Measurements from ENCODE around the gene TACSTD2.
"Not testable (repeated sequence)": the region's sequence is repeated elsewhere in the genome, so short reads cannot be mapped to it uniquely, and the experiment has no call there.

The TACSTD2 gene

DNA sequence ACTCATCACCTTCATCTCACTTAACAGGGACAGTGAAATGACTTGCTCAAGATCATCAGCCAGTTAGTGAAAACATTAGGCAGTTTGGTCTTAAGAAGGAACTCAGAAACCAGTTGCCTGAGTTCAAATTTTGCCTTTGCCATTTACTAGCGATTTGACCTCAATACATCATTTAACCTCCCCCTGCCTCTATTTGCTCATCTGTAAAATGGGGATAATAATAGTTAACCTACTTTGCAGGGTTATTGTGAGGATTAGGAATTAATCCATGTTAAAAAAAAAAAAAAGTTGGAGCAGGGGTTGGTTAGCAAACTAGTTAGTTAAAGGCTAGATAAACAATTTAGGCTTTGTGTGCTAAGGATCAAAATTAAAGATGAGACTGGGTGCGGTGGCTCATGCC, 10.6 kb upstream of the TACSTD2 start:
- DNase-seq (ENCODE audit: low read depth) = no peak

DNA sequence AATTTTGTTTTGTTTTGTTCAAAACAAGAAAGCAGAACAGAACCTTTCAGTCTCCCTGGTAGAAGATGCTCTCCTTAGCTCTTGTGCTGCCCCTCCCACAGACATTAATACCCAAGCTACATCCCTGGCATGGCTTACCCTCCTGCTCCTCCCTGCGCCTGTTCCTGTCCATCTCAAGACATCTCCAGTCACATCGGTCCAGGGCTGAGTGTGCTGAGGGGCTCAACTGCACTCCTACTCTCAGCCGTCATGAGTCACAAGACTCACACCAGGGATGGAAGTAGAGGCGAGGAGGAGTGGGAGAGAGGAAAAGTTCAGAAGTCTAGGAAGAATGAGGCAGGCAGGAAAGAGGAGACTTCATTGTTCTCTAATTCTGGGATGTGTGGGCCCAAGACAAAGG, 9.2 kb upstream of the TACSTD2 start:
- DNase-seq (ENCODE audit: low read depth) = no peak

DNA sequence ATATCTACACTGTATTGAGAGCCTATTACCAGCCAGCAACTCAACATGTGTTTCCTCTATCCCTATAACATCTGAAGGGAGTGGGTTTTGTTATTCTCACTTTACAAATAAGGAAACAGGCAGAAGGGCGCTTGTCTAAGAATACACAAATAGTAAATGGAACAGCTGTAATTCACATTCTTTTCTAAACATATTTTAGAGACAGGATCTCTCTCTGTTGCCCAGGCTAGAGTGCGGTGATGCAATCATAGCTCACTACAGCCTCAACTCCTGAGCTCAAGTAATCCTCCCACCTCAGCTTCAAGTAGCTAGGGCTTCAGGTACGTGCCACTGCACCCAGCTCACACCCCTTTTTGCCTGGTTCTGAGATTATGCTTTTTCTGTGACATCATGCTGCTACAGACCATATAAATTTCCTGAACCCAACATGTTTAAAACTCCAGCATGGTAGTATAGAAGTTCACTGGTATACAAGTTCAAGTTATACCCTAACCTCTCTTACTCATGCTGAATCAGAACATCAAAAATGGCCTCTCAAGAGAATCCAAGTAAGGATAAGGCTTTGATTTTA, 8.6 kb upstream of the TACSTD2 start:
- DNase-seq (ENCODE audit: low read depth) = no peak

DNA sequence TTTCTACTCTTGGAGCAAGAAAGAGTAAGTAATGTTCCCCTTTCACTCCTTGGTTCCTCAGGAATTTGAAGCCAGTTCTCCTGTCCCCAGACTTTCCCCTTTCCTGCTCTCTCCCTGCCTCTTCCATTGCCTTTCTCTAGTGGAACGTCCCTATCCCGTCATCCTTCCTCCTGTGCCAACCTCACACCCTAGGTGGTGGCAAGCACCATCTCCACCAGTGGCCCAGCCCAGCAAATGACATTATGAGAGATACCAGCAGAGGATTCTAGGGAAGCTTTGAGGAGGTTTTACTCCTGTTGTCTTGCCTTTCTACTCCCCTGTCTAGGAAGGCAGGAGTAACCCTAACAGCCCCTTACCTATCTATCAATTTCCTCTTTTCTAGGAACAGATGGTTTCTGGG, 8.1 kb upstream of the TACSTD2 start:
- no peak for DNase-seq (ENCODE audit: low read depth)

DNA sequence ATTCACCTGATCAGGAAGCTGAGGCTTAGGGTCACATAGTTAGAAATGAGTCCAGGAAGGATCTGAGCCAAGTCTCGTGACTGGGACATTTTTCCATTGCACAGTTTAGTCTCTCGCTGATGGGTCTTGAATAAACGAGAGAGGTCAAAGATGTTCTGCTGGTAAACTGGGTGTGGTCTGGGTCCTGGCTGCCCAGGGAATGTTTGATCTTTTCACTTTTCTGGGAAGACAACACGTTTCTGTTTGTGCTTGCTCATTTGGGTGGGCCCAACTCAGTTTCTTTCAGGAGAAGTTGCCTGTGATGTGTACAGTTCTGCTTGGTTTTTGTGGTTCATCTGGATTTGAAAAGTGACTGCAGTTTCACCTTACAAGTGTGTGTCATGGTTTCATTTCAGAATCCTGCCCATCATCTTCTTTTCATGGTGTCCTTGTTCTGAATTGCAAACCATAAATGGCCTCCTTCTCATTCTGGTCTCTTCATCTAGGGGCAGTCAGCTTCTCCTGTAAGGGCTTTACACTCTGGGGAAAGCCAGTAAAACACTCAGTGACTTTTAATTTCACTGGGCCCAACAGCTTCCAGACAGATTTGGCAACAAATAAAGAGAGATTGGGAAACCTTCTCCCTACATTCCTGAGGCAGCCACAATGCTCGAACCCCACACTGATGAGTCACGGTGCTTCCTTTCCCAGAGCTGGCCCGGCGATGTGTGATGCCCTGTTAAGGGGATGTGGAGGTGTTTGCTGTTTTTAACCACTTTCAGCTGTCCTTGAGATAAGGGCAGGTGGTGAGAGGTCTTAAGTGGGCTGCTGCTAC, 7.2 kb upstream of the TACSTD2 start:
- no peak for DNase-seq (ENCODE audit: low read depth)

DNA sequence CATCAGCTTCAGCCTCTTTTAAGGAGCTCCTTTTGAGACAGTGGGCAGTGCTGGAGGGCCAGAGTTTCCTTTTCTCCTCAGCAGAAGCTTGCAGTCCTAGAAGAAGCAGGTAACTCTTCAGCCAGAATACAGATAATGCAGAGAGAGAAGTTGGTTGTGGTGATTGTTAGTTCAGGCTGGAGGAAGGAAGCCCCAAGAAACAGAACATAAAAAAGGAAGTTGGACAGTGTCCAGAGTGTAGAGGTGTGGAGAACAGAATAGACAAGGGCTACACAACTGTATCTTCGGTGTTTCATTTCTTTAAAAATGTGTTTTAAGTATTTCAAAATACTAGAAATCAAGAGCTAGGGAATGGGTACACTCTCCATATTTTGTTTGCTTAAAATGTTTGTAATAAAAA, 6.4 kb upstream of the TACSTD2 start:
- no peak for DNase-seq (ENCODE audit: low read depth)

DNA sequence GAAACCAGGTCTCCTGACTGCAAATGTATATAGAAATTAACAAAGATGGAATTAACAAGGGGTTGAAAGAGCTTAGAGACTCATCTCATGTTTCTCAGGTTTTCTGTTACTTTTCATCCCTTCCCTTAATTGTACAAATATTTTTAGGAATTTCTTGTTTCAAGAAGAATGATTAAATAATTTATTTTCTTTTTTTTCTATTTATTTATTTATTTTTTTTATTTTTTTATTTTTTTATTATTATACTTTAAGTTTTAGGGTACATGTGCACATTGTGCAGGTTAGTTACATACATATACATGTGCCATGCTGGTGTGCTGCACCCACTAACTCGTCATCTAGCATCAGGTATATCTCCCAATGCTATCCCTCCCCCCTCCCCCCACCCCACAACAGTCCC, 5.1 kb upstream of the TACSTD2 start:
- not testable (repeated sequence) for DNase-seq (ENCODE audit: low read depth)

DNA sequence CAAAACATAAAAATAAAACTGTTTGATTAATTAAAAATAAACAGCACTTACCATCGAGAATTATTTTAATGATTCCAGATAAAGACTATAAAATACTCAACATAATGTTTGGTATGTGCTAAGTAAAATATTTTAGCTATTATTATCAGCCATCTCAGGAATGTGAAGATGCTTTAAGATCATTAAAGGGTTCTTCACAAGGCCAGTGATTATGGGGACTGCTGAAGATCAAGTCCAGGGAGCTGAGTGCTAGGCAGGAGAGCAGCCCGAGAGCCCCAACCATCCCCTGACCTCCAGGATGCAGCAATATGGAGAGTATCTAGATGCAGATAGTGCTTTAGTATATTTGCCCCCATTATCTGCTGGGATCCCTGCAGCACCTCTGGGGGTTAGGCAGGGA, 4.6 kb upstream of the TACSTD2 start:
- no peak for DNase-seq (ENCODE audit: low read depth)

DNA sequence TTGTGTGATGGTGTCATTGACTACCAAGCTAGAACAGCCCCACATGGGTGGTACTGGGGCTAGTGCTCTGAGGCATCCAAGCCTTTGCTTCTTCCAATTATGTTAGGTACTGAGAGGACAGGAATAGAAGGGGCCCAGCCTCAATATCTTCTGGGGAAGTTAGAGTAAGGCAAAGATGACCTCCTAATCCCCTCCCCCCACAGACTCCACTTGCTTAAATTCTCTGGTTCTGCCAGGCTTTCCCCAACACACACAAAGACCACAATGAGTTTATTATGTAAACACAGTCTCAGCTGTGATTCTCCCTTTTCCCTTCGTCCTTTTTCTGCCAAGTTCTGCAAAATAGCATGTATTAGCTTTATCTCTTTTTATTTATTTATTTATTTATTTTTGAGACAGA, 3.1 kb upstream of the TACSTD2 start:
- no peak for DNase-seq (ENCODE audit: low read depth)

DNA sequence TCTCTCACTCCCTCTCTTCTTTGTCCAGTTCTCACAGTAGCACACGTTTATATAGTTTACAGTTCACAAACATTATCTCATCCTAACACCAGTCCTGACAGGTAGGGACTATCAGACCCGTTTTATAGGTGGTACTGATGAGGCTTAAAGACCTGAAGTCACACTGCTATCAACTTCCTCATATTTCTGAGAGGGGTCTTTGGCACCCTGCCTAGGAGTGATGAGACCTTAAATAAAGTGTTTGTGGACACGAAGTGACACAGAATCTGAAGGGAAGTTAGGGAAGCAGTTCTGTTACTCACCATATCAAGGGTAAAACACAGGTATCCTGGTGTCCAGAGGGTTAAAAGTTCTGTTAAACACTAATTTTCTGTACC, 590 bp upstream of the TACSTD2 start:
- DNase-seq (ENCODE audit: low read depth) = no peak

DNA sequence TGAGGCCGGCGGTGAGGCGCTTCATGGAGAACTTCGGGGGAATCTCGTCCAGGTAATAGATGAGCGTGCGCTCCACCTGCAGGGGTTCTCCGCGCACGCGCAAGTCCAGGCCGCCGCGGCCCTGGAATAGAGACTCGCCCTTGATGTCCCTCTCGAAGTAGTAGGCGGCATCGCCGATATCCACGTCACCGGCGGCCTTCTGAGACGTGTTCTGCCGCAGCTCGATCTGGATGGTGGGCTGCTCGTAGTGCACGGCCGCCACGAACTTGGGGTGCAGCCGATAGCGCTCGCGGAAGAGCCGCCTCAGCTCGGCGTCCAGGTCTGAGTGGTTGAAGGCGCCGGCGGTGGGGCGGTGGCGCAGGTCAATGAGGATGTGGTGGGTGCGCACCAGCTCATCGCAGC, 726 bp downstream of the TACSTD2 start:
- DNase-seq (ENCODE audit: low read depth) = no peak

DNA sequence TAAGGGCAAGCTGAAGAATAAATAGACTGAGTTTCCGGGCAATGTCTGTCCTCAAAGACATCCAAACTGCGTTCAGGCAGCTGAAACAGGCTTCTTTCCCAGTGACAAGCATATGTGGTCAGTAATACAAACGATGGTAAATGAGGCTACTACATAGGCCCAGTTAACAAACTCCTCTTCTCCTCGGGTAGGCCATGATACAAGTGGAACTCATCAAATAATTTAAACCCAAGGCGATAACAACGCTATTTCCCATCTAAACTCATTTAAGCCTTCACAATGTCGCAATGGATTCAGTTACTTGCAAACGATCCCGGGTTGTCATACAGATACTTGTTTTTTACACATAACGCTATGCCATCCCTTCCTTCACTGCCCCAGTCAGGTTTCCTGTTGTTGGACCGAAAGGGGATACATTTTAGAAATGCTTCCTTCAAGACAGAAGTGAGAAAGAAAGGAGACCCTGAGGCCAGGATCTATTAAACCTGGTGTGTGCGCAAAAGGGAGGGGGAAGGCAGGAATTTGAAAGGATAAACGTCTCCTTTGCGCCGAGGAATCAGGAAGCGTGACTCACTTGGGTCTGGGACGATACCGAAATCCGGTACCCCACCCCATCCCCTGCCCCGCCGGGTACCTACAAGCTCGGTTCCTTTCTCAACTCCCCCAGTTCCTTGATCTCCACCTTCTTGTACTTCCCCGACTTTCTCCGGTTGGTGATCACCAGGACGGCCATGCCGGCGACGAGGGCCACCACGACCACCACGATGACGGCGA, 1.3 kb downstream of the TACSTD2 start:
- no peak for DNase-seq (ENCODE audit: low read depth)

DNA sequence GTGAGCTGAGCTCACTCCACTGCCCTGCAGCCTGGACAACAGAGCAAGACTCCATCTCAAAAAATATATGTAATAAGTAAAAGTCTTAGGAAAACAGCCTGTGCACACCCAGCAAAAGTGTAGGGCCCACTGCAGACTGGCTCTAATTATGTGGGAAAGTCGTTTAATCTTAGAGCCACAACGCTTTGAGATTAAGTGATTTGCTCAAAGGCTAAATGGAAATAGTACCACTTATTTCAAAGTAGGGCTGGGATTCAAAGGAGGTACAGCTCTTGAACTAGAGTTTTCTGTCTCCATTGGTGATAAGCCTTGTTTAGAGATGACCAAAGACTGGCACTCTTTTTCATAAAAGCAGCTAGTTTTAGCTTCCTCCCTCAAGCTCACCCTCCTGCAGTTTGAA, 2.2 kb downstream of the TACSTD2 start:
- DNase-seq (ENCODE audit: low read depth) = no peak

DNA sequence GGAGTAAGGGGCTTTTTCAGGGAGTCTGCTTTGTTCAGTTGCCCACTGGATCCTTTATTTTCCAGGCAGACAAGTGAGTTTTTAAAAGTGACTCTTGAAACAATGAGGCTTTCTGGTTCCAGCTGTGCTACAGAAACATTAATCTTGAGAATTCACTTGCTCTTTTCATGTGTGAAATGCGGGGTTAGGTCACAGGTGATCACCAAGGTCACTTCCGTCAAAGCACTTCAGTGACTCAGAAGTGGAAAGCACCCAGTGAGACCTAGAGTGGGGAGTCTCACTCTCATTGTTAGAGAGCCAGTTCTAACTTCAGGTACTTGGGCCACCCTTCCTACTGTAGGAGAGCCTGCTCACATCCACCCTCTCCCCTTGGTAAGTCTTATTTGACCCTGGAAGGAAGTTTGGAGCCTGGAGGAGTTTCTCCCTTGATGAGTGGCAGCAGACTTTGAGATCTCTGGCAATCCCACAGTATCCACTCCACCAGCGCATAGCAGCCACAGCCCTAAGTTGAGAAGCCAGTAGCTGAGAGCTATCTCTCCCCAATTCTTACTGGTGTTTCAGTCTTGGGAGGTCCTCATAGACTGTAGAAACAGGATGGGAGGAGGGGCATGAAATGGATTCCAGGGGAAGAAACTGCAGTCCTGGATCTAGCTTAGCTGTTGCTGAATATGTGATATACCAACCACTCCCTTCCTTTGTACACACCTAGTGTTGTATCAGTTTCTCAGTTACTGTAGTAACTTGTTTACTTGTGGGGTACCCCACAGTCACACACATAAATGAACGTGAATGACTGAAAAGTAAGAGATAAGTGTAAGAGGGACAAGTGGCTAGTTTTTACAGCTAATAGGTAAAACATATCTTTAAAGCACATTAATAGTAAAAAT, 3.1 kb downstream of the TACSTD2 start:
- DNase-seq (ENCODE audit: low read depth) = no peak

DNA sequence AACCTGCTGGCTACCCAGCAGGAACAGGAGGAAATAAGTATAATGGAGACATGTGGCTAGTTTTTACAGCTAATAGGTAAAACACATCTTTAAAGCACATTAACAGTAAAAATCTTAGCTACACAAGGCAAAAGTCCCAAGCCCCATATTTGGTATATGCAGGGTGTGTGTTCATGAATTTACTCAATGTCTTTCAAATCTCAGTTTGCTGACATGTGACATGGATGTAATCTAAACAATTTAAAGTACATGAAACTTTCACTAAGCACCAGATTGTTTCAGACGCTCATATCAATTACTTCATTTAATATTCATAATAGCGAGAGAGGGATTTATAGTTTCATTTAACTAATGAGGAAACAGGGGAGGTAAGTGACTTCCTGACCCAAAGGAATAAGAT, 3.9 kb downstream of the TACSTD2 start:
- no peak for DNase-seq (ENCODE audit: low read depth)

DNA sequence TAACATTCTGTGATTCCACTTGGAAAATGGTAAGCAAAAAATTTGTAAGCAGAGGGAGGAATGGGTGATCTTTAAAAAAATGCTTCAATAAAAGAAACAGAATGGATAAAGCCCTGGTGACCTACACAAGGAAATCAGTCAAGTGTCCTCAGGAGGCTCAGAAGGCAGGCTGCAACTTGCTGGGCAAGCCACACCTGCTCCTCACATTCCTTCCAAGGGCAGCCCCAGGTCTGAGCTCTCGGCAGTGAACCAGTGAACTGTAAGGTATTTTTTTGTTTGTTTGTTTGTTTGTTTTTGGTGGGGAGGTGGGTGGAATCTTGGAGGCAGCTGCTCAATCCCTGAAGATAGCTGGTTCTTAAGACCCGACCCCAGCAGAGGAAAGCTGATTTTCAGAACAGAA, 4.4 kb downstream of the TACSTD2 start:
- no peak for DNase-seq (ENCODE audit: low read depth)

DNA sequence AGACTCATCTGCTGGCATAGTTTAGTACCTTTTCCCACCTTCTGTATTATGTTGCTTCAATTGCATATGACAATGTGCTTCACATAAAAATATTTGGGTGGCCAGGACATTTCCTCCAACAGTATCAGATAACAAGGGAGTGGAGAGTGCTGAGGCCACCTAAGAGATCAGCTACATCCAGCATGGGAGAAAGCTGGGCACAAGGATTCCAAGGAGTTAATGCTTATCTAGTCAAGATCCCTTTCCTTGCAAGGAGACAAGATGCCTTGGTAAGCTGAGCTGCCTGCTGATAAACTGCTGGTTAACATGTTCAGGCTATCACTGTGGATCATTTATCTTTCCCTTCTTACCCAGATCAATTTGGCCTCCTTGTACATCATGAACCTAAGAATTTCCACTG, 5.4 kb downstream of the TACSTD2 start:
- no peak for DNase-seq (ENCODE audit: low read depth)

DNA sequence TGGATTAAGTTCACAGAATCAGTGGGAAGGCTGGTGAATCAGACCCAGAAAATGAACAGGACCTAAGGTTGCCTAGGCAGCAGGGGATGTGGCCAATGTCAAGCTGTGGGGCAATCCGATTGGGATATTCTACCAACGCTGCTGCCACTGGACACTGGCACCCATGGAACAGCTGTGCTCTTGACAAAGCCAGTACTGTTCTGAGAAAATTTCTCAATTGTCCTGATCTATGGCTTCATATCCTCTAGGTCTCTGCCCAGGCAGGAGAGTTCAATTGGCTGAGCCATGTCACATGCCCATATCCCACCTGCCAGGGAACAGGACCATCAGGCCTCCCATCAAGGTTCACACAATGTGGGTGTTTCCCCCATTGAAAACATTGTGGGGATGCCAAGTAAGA, 6.2 kb downstream of the TACSTD2 start:
- no peak for DNase-seq (ENCODE audit: low read depth)

DNA sequence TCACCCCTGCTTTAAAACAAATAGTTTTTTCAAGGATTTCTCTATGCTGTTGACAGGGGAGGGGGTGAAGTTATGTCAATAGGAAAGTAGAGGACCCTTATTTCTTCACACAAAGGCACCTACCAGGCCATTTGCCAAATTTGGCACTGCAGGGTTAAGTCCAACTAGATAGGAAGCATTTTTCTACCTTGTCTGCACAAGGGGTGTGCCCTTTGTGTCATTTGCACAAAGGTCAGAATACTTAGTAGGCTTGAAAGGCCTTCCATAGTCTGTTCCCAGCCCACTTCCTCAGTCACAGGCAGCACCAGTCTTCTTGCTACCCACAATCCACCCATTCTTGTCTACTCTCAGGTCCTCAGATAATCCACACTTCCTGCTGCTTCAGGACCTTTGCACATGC, 7.0 kb downstream of the TACSTD2 start:
- no peak for DNase-seq (ENCODE audit: low read depth)

DNA sequence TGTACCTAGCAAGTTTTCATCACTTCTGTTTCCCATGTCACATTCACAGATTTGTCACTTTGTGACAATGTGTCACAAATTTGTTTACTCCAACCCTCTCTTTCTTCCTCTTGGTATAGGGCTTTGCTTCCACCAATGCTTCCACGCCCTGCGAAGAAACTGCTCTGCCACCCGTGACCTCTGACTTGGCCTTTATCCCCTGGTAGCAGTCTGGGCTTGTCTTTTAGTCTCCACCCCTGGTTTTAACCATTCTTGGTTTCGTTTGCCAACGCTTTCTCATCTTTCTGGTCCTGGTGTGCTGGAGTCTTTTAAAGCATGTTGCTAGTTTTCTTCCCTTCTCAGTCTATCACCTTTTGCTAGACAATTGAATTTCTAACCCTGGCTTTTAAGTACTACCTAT, 8.1 kb downstream of the TACSTD2 start:
- no peak for DNase-seq (ENCODE audit: low read depth)

DNA sequence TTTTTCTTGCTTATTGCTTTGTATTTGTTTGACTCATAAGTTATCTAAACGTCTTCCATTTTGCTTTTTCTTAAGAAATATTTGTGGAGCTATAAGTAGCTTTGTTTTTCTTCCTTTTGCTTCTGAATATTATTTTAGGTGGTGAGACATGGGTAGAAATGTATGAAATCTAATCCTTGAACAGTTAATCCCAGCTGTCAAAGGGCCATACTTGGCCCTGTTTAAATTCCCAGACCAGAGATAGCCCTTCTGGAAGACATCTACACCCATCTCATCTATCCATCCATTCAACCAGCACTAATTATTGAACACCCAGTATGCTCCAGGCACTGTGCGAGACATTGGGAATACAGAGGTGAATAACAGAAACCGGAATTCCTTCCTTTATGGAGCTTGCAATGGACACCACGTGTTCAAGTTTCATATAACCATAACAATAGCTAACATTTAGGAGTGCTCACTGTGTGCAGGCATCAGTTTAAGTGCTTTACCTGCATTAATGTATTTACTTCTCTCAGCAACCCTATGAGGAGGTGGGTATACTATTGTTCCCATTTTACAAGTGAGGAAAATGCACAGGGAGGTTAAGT, 8.7 kb downstream of the TACSTD2 start:
- DNase-seq (ENCODE audit: low read depth) = no peak

DNA sequence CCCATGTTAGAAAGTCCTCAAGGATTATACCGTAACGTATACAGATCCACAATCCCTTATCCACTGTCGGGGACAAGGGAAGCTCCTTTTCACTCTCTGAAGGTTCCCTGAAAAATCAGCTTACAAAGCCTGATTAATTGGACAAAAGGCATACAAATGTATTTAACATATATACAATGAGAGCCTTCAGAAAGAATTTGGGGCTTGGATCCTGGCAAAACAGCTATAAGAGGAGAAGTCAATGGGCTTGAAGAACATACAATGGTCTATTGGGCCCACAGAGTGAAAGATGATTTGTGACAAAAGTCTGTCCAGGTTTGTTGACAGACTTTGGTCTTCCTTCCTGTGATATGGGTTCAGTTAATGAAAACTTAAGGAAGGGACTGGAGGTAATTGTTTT, 10.7 kb downstream of the TACSTD2 start:
- DNase-seq (ENCODE audit: low read depth) = no peak

All from stimulated activated CD8-positive, alpha-beta memory T cell treated with anti-CD3 and anti-CD28 coated beads, Interleukin-12 subunit alpha, Interleukin-12 subunit beta, amount 100 ng/mL, for 4 hours (primary cell).